ENCODE measurements around the gene SYT8.

- TF ChIP-seq, protein P1, sequence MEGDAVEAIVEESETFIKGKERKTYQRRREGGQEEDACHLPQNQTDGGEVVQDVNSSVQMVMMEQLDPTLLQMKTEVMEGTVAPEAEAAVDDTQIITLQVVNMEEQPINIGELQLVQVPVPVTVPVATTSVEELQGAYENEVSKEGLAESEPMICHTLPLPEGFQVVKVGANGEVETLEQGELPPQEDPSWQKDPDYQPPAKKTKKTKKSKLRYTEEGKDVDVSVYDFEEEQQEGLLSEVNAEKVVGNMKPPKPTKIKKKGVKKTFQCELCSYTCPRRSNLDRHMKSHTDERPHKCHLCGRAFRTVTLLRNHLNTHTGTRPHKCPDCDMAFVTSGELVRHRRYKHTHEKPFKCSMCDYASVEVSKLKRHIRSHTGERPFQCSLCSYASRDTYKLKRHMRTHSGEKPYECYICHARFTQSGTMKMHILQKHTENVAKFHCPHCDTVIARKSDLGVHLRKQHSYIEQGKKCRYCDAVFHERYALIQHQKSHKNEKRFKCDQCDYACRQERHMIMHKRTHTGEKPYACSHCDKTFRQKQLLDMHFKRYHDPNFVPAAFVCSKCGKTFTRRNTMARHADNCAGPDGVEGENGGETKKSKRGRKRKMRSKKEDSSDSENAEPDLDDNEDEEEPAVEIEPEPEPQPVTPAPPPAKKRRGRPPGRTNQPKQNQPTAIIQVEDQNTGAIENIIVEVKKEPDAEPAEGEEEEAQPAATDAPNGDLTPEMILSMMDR (IDR thresholded peaks at IDR 0.05) = no peak
- TF ChIP-seq POLR2A (IDR thresholded peaks at IDR 0.05) = no peak
Measured at GRCh38 chr11:1838426-1839144, 3.8 kb downstream of the SYT8 start, which contains the start of gene TNNI2.
